Panc1 (cell line): Measurements from ENCODE around the gene ADAMTS2.

Experiments
- CTCF ChIP-seq: fragments of 450-650 bp; IDR thresholded peaks from 2 replicates; pipeline ENCODE4 v1.5.1; 2017; ENCODE audit warnings: mild to moderate bottlenecking
- REST ChIP-seq, 2 experiments: IDR thresholded peaks; 2 replicates each; pipeline ENCODE4 v1.6.1; 2011 to 2012; ENCODE audit warnings: low read depth in 2 of 2, control low read depth in 1 of 2, low read length in 1 of 2, mild to moderate bottlenecking in 1 of 2, moderate library complexity in 1 of 2; ENCODE audit not compliant: insufficient read depth in 1 of 2

- TF ChIP-seq CTCF (no peak), REST (IDR thresholded peaks at IDR 0.05; ENCODE audit: insufficient read depth in 1 of 2, low read depth in 2 of 2, low read length in 1 of 2) (no peak)
Observed at GRCh38 chr5:179131886-179132585, 213.2 kb downstream of the ADAMTS2 start.
